ENCODE results near the gene ALOXE3.

GRCh38 chr17:8158267-8159031 lies 40.1 kb upstream of the ALOXE3 start:
- peak; percentile 88 for TF ChIP-seq CTCF (IDR thresholded peaks at IDR 0.05)
- TF ChIP-seq ZFX (IDR thresholded peaks at IDR 0.05; ENCODE audit: borderline replicate concordance), result no peak

All from 22Rv1 (cell line).